Left lung (tissue), 14 donors: ENCODE results near the gene WBP1. TPM values are rescaled to one million over a fixed set of nuclear protein-coding genes. Genes with fewer than 3 reads are reported as not detected.
A peak's percentile ranks its signal among the peaks of the same experiment; 100 is the strongest.

Source experiments
- ATAC-seq: fragments of 200-7000 bp; cut with Tn5 transposase; one replicate; pipeline ENCODE4 v1.9.1; 2020; ENCODE audit warnings: moderate library complexity
- DNase-seq, 4 donors: peaks; one replicate each; pipeline ENCODE4 v3.0.0-alpha.2; 2013 to 2020
- H3K27ac ChIP-seq, 2 donors: fragments of 200-600 bp; sonication (generic) in 1 of 2; one replicate each; pipeline versions ENCODE4 v1.5.0 to v1.8.0; 2020 to 2021
- H3K27me3 ChIP-seq, 2 donors: fragments of 200-600 bp; sonication (generic) in 1 of 2; one replicate each; pipeline versions ENCODE4 v1.5.0 to v1.8.0; 2020 to 2021
- H3K36me3 ChIP-seq, 2 donors: fragments of 200-600 bp; sonication (generic) in 1 of 2; one replicate each; pipeline versions ENCODE4 v1.5.0 to v1.8.0; 2020 to 2021
- H3K4me1 ChIP-seq, 2 donors: fragments of 200-600 bp; one replicate each; pipeline ENCODE4 v1.8.0; 2021
- H3K4me3 ChIP-seq, 2 donors: fragments of 200-600 bp; sonication (generic) in 1 of 2; one replicate each; pipeline versions ENCODE4 v1.5.0 to v1.8.0; 2020 to 2021; ENCODE audit warnings: mild to moderate bottlenecking in 1 of 2
- H3K9me3 ChIP-seq, 2 donors: fragments of 200-600 bp; sonication (generic) in 1 of 2; one replicate each; pipeline versions ENCODE4 v1.5.0 to v1.8.0; 2020 to 2021
- CTCF ChIP-seq, 2 donors: fragments of 200-600 bp; sonication (generic) in 1 of 2; IDR thresholded peaks; one replicate each; pipeline versions ENCODE4 v1.5.0 to v1.8.0; 2021; ENCODE audit warnings: antibody characterized with exemption in 2 of 2
- intact Hi-C, 2 donors: fragments of 100-400 bp; cut with DNase I; formaldehyde crosslinking; loops; one replicate each; pipeline versions ENCODE4 v1.11.2 to v1.14.2; 2022
- long read RNA-seq, 12 donors: library from polyadenylated mRNA in 2 of 12; unstranded in 2 of 12; transcript quantifications; one replicate each; pipeline ENCODE4 v2.0.0 and lab custom pipeline, GENCODE V29; 2019 to 2026
- polyA plus RNA-seq, 6 donors: library from polyadenylated mRNA; unstranded; fragments of 120-200 nt; gene quantifications; one replicate each; pipeline ENCODE4 v1.2.1, GENCODE V29; 2013; ENCODE audit not compliant: insufficient read length in 6 of 6
- total RNA-seq, 2 donors: library from RNA; stranded (reverse); fragmentation: NEBNext Ultra II Directional; extraction: Animal tissue kit (Norgen Biotek cat#: 25700); gene quantifications; one replicate each; pipeline ENCODE4 v1.2.1, GENCODE V29; 2021
- donor health status: DM: no; HTN: yes; CAD: no.
- donor health status: DM: no; HTN: no; CAD: no.

The WBP1 gene
- total RNA-seq (10 to 100 TPM; 38.7 to 71.7 TPM), polyA plus RNA-seq (100 to 1,000 TPM; 102 to 122 (median 113) TPM)
- long read RNA-seq, donor 1, transcript WBP1-201 (4 exons, 1,294 nt) = major isoform, 57 of 79 reads
- long read RNA-seq, donor 1, transcript WBP1-212 (3 exons, 919 nt) = minor isoform, 8 of 79 reads
- long read RNA-seq, donor 1, transcript WBP1-209 (3 exons, 847 nt) = minor isoform, 10 of 79 reads
- long read RNA-seq, donor 1, partial matches to known transcripts = 0 of 79 reads
- long read RNA-seq, donor 1, other reads (novel, unspliced or antisense) = 0 of 79 reads
- long read RNA-seq, donor 2, transcript WBP1-209 (3 exons, 847 nt) = minor isoform, 7 of 50 reads
- long read RNA-seq, donor 2, transcript WBP1-208 (4 exons, 765 nt) = minor isoform, 6 of 50 reads
- long read RNA-seq, donor 2, transcript WBP1-201 (4 exons, 1,294 nt) = major isoform, 26 of 50 reads
- long read RNA-seq, donor 2, transcript WBP1-212 (3 exons, 919 nt) = minor isoform, 9 of 50 reads
- long read RNA-seq, donor 2, partial matches to known transcripts = 0 of 50 reads
- long read RNA-seq, donor 2, other reads (novel, unspliced or antisense) = 0 of 50 reads
- long read RNA-seq, donor 3, transcript WBP1-201 (4 exons, 1,294 nt) = major isoform, 35 of 52 reads
- long read RNA-seq, donor 3, transcript WBP1-212 (3 exons, 919 nt) = minor isoform, 5 of 52 reads
- long read RNA-seq, donor 3, partial matches to known transcripts = 0 of 52 reads
- long read RNA-seq, donor 3, other reads (novel, unspliced or antisense) = 0 of 52 reads
- long read RNA-seq, donor 4, transcript WBP1-201 (4 exons, 1,294 nt) = major isoform, 22 of 32 reads
- long read RNA-seq, donor 4, partial matches to known transcripts = 3 of 32 reads
- long read RNA-seq, donor 4, other reads (novel, unspliced or antisense) = 3 of 32 reads
- long read RNA-seq, donor 5, transcript WBP1-208 (4 exons, 765 nt) = minor isoform, 5 of 82 reads
- long read RNA-seq, donor 5, transcript WBP1-209 (3 exons, 847 nt) = minor isoform, 6 of 82 reads
- long read RNA-seq, donor 5, transcript WBP1-201 (4 exons, 1,294 nt) = major isoform, 34 of 82 reads
- long read RNA-seq, donor 5, partial matches to known transcripts = 33 of 82 reads
- long read RNA-seq, donor 5, other reads (novel, unspliced or antisense) = 0 of 82 reads
- long read RNA-seq, donor 6, transcript WBP1-208 (4 exons, 765 nt) = minor isoform, 5 of 74 reads
- long read RNA-seq, donor 6, transcript WBP1-209 (3 exons, 847 nt) = minor isoform, 9 of 74 reads
- long read RNA-seq, donor 6, transcript WBP1-212 (3 exons, 919 nt) = minor isoform, 8 of 74 reads
- long read RNA-seq, donor 6, transcript WBP1-201 (4 exons, 1,294 nt) = major isoform, 38 of 74 reads
- long read RNA-seq, donor 6, partial matches to known transcripts = 12 of 74 reads
- long read RNA-seq, donor 6, other reads (novel, unspliced or antisense) = 0 of 74 reads
- long read RNA-seq, donor 7, transcript WBP1-201 (4 exons, 1,294 nt) = major isoform, 42 of 53 reads
- long read RNA-seq, donor 7, transcript WBP1-212 (3 exons, 919 nt) = minor isoform, 5 of 53 reads
- long read RNA-seq, donor 7, partial matches to known transcripts = 0 of 53 reads
- long read RNA-seq, donor 7, other reads (novel, unspliced or antisense) = 0 of 53 reads
- long read RNA-seq, donor 8, transcript WBP1-201 (4 exons, 1,294 nt) = major isoform, 37 of 57 reads
- long read RNA-seq, donor 8, transcript WBP1-212 (3 exons, 919 nt) = minor isoform, 5 of 57 reads
- long read RNA-seq, donor 8, partial matches to known transcripts = 8 of 57 reads
- long read RNA-seq, donor 8, other reads (novel, unspliced or antisense) = 0 of 57 reads
- long read RNA-seq, donor 9 = 0 reads
- long read RNA-seq, donor 10, partial matches to known transcripts = 0 of 6 reads
- long read RNA-seq, donor 10, other reads (novel, unspliced or antisense) = 0 of 6 reads
- long read RNA-seq, donor 11, transcript WBP1-201 (4 exons, 1,294 nt) = major isoform, 34 of 47 reads
- long read RNA-seq, donor 11, partial matches to known transcripts = 0 of 47 reads
- long read RNA-seq, donor 11, other reads (novel, unspliced or antisense) = 0 of 47 reads
- long read RNA-seq, donor 12, transcript WBP1-212 (3 exons, 919 nt) = minor isoform, 5 of 56 reads
- long read RNA-seq, donor 12, transcript WBP1-209 (3 exons, 847 nt) = minor isoform, 5 of 56 reads
- long read RNA-seq, donor 12, transcript WBP1-201 (4 exons, 1,294 nt) = major isoform, 29 of 56 reads
- long read RNA-seq, donor 12, partial matches to known transcripts = 15 of 56 reads
- long read RNA-seq, donor 12, other reads (novel, unspliced or antisense) = 0 of 56 reads

- peaks cover 19 to 44% of the 10 kb centered on the region in 2 donors for H3K4me1 ChIP-seq
- H3K4me3 ChIP-seq = peak within 1 kb of the TSS; percentile 74 to 80
- peak within 1 kb of the TSS; percentile 88 to 97 for H3K27ac ChIP-seq
- H3K27me3 ChIP-seq = no peaks in the 10 kb centered on the region
- H3K9me3 ChIP-seq = no peaks in the 10 kb centered on the region
- no peak for TF ChIP-seq CTCF (IDR thresholded peaks at IDR 0.05)
- ATAC-seq = peak; percentile 91
- peak; percentile 94 to 100 (median 100) for DNase-seq
- H3K36me3 ChIP-seq = peaks cover 0 to 25% of the 10 kb centered on the region in 2 donors
- intact Hi-C loops = no loop called here
These were observed at the start of gene WBP1 for GRCh38 chr2:74458132-74458937. Gene WBP1, plus strand, starts transcription at chr2:74458438. Its CDS starts 165 bp downstream, at chr2:74458603.

GRCh38 chr2:74413001-74413698, 45.1 kb upstream of the WBP1 start:
- H3K4me3 ChIP-seq = no peak overlapping the region
- ATAC-seq (no peak), DNase-seq (no peak)
- H3K27me3 ChIP-seq = peaks cover 0 to 28% of the 10 kb centered on the region in 2 donors
- no peak for TF ChIP-seq CTCF (IDR thresholded peaks at IDR 0.05)
- peaks cover 0 to 20% of the 10 kb centered on the region in 2 donors for H3K4me1 ChIP-seq
- no peaks in the 10 kb centered on the region for H3K9me3 ChIP-seq
- no peaks in the 10 kb centered on the region for H3K36me3 ChIP-seq
- no peak overlapping the region for H3K27ac ChIP-seq
- intact Hi-C loops = no loop called here

- no peaks in the 10 kb centered on the region for H3K36me3 ChIP-seq
- no peak for DNase-seq
- peaks cover 0 to 28% of the 10 kb centered on the region in 2 donors for H3K27me3 ChIP-seq
- H3K4me3 ChIP-seq = peak overlapping the region; percentile 44 to 48
- intact Hi-C loops = no loop called here
- ATAC-seq = peak; percentile 33
- peaks cover 0 to 20% of the 10 kb centered on the region in 2 donors for H3K4me1 ChIP-seq
- H3K27ac ChIP-seq = no peak overlapping the region
- no peak for TF ChIP-seq CTCF (IDR thresholded peaks at IDR 0.05)
- no peaks in the 10 kb centered on the region for H3K9me3 ChIP-seq
These were observed 43.8 kb upstream of the WBP1 start for GRCh38 chr2:74414441-74414840.
